Measurements from ENCODE around the gene PJA1.

PJA1 gene

DNA sequence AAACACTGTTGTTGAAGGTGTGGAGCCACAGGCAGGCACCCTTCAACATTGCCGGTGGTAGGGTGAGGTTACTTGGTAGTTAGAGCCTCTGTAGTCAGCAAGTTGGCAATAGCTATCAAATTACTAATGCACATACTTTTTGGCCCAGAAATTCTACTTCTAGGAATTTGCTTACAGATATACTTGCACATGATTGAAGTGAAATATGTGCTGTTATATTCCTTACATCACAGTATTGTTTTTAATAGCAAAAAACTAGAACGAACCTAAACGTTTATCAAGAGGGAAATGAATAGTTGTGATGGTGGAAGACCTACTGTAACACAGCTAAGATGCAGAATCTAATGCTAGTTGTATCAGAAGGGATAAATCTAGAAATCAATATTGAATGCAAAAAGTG lies 7.7 kb upstream of the PJA1 start:
- H3K9me3 ChIP-seq (ENCODE audit: insufficient read depth, low read length) = peaks cover 11% of the 10 kb centered on the region; the same call in 1 of the 2 replicates
- H3K27me3 ChIP-seq (ENCODE audit: insufficient read depth, insufficient read length) = no peaks in the 10 kb centered on the region
- TF ChIP-seq YY1 (IDR thresholded peaks at IDR 0.05; ENCODE audit: insufficient read depth, insufficient read length) = no peak
- no peak for TF ChIP-seq SUZ12 (IDR thresholded peaks at IDR 0.05; ENCODE audit: extremely low read depth, insufficient read depth, insufficient read length)
- TF ChIP-seq ZNF274 (IDR thresholded peaks at IDR 0.05; ENCODE audit: low read depth, low read length) = no peak
- no peaks in the 10 kb centered on the region for H3K4me1 ChIP-seq (ENCODE audit: insufficient read depth, insufficient read length)
- DNase-seq (ENCODE audit: low read depth, low spot score) = no peak
- H3K36me3 ChIP-seq (ENCODE audit: insufficient read depth, insufficient read length, low read length) = no peaks in the 10 kb centered on the region
- no peak overlapping the region for H3K4me3 ChIP-seq (ENCODE audit: insufficient read length, low read depth)
- no peak overlapping the region for H3K9ac ChIP-seq (ENCODE audit: insufficient read length, low read depth)

GRCh38 chrX:69170319-69170718 lies 5.1 kb upstream of the PJA1 start:
- H3K9ac ChIP-seq (ENCODE audit: insufficient read length, low read depth) = no peak overlapping the region
- no peak for DNase-seq (ENCODE audit: low read depth, low spot score)
- 0 out of 2 replicates have a peak, but pooled peaks cover 5% of the 10 kb centered on the region for H3K9me3 ChIP-seq (ENCODE audit: insufficient read depth, low read length)
- no peaks in the 10 kb centered on the region for H3K4me1 ChIP-seq (ENCODE audit: insufficient read depth, insufficient read length)
- no peaks in the 10 kb centered on the region for H3K27me3 ChIP-seq (ENCODE audit: insufficient read depth, insufficient read length)
- no peaks in the 10 kb centered on the region for H3K36me3 ChIP-seq (ENCODE audit: insufficient read depth, insufficient read length, low read length)
- TF ChIP-seq YY1 (IDR thresholded peaks at IDR 0.05; ENCODE audit: insufficient read depth, insufficient read length) (no peak), SUZ12 (IDR thresholded peaks at IDR 0.05; ENCODE audit: extremely low read depth, insufficient read depth, insufficient read length) (no peak), ZNF274 (IDR thresholded peaks at IDR 0.05; ENCODE audit: low read depth, low read length) (no peak)
- H3K4me3 ChIP-seq (ENCODE audit: insufficient read length, low read depth) = no peak overlapping the region

GRCh38 chrX:69163936-69164741 lies 1.1 kb downstream of the PJA1 start:
- Histone ChIP-seq H3K9me3 (ENCODE audit: insufficient read depth, low read length) (0 out of 2 replicates have a peak, but pooled peaks cover 5% of the 10 kb centered on the region), H3K4me3 (ENCODE audit: insufficient read length, low read depth) (peak overlapping the region; percentile 85), H3K36me3 (ENCODE audit: insufficient read depth, insufficient read length, low read length) (peaks cover 30% of the 10 kb centered on the region), H3K9ac (ENCODE audit: insufficient read length, low read depth) (peak overlapping the region; percentile 96), H3K4me1 (ENCODE audit: insufficient read depth, insufficient read length) (no peaks in the 10 kb centered on the region), H3K27me3 (ENCODE audit: insufficient read depth, insufficient read length) (no peaks in the 10 kb centered on the region)
- no peak for DNase-seq (ENCODE audit: low read depth, low spot score)
- no peak for TF ChIP-seq SUZ12 (IDR thresholded peaks at IDR 0.05; ENCODE audit: extremely low read depth, insufficient read depth, insufficient read length)
- TF ChIP-seq YY1 (IDR thresholded peaks at IDR 0.05; ENCODE audit: insufficient read depth, insufficient read length) = no peak
- TF ChIP-seq ZNF274 (IDR thresholded peaks at IDR 0.05; ENCODE audit: low read depth, low read length) = no peak

- no peak for TF ChIP-seq SUZ12 (IDR thresholded peaks at IDR 0.05; ENCODE audit: extremely low read depth, insufficient read depth, insufficient read length)
- no peak for TF ChIP-seq ZNF274 (IDR thresholded peaks at IDR 0.05; ENCODE audit: low read depth, low read length)
- no peak for TF ChIP-seq YY1 (IDR thresholded peaks at IDR 0.05; ENCODE audit: insufficient read depth, insufficient read length)
- no peak for DNase-seq (ENCODE audit: low read depth, low spot score)
- Histone ChIP-seq H3K36me3 (ENCODE audit: insufficient read depth, insufficient read length, low read length) (peaks cover 30% of the 10 kb centered on the region), H3K27me3 (ENCODE audit: insufficient read depth, insufficient read length) (no peaks in the 10 kb centered on the region), H3K4me1 (ENCODE audit: insufficient read depth, insufficient read length) (no peaks in the 10 kb centered on the region), H3K4me3 (ENCODE audit: insufficient read length, low read depth) (no peak overlapping the region), H3K9ac (ENCODE audit: insufficient read length, low read depth) (no peak overlapping the region), H3K9me3 (ENCODE audit: insufficient read depth, low read length) (no peaks in the 10 kb centered on the region)
These were observed 2.8 kb downstream of the PJA1 start for GRCh38 chrX:69162361-69162865.

- H3K27me3 ChIP-seq (ENCODE audit: insufficient read depth, insufficient read length) = no peaks in the 10 kb centered on the region
- DNase-seq (ENCODE audit: low read depth, low spot score) = no peak
These were observed 3.4 kb downstream of the PJA1 start for GRCh38 chrX:69161786-69162349.

GRCh38 chrX:69161371-69161770 lies 3.9 kb downstream of the PJA1 start:
- TF ChIP-seq YY1 (IDR thresholded peaks at IDR 0.05; ENCODE audit: insufficient read depth, insufficient read length) (no peak), SUZ12 (IDR thresholded peaks at IDR 0.05; ENCODE audit: extremely low read depth, insufficient read depth, insufficient read length) (no peak)
- Histone ChIP-seq H3K36me3 (ENCODE audit: insufficient read depth, insufficient read length, low read length) (peaks cover 30% of the 10 kb centered on the region), H3K9me3 (ENCODE audit: insufficient read depth, low read length) (no peaks in the 10 kb centered on the region), H3K27me3 (ENCODE audit: insufficient read depth, insufficient read length) (no peaks in the 10 kb centered on the region), H3K4me3 (ENCODE audit: insufficient read length, low read depth) (no peak overlapping the region), H3K4me1 (ENCODE audit: insufficient read depth, insufficient read length) (peaks cover 3% of the 10 kb centered on the region), H3K9ac (ENCODE audit: insufficient read length, low read depth) (no peak overlapping the region)
- DNase-seq (ENCODE audit: low read depth, low spot score) = no peak

More at GRCh38 chrX:69161786-69162349, 3.4 kb downstream of the PJA1 start:
- Histone ChIP-seq H3K9ac (ENCODE audit: insufficient read length, low read depth) (no peak overlapping the region), H3K36me3 (ENCODE audit: insufficient read depth, insufficient read length, low read length) (peaks cover 30% of the 10 kb centered on the region), H3K9me3 (ENCODE audit: insufficient read depth, low read length) (no peaks in the 10 kb centered on the region), H3K4me1 (ENCODE audit: insufficient read depth, insufficient read length) (no peaks in the 10 kb centered on the region), H3K4me3 (ENCODE audit: insufficient read length, low read depth) (no peak overlapping the region)
- no peak for TF ChIP-seq SUZ12 (IDR thresholded peaks at IDR 0.05; ENCODE audit: extremely low read depth, insufficient read depth, insufficient read length)

DNA sequence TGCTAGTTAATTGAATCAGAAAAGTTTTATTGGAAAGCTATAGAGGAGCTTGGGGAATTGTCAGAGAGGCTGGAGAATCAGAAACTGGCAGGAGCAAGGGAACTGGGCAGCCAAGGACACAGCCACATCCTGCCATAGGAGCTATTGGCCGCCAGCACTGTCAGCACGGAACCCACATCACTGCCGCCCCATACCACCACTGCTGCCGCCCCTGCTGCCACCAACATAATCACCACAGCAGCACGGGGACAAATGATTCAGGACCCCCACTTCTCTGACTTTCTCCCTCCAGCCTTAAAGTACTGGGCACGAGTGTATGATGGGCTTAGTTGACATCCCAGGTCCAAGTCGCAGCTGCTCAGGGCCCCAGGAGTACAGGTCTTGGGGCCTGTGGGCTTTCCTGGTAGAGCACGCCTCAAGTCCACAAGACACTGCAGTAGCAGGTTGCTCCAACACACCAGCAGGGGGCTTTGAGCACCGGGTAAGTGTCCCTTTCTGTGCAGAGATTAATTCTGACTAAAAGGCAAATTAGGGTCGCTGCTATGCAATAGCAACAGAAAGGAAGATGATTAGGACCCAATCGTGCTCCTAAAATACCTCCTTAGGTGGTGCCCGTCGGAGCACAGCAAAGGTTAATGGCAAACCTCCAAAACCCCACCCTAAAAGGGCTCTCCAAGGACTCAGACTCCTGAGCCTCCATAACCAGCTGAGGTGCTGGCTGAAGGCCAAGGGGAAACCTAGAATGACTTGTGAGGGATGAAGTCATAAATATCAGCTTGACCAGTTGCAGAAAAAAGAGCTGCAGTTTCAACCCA lies 6.9 kb downstream of the PJA1 start:
- Histone ChIP-seq H3K4me1 (ENCODE audit: insufficient read depth, insufficient read length) (peaks cover 12% of the 10 kb centered on the region), H3K4me3 (ENCODE audit: insufficient read length, low read depth) (no peak overlapping the region), H3K9me3 (ENCODE audit: insufficient read depth, low read length) (no peaks in the 10 kb centered on the region), H3K27me3 (ENCODE audit: insufficient read depth, insufficient read length) (no peaks in the 10 kb centered on the region), H3K9ac (ENCODE audit: insufficient read length, low read depth) (no peak overlapping the region), H3K36me3 (ENCODE audit: insufficient read depth, insufficient read length, low read length) (peaks cover 26% of the 10 kb centered on the region)
- TF ChIP-seq YY1 (IDR thresholded peaks at IDR 0.05; ENCODE audit: insufficient read depth, insufficient read length) = no peak
- TF ChIP-seq SUZ12 (IDR thresholded peaks at IDR 0.05; ENCODE audit: extremely low read depth, insufficient read depth, insufficient read length) = no peak
- TF ChIP-seq ZNF274 (IDR thresholded peaks at IDR 0.05; ENCODE audit: low read depth, low read length) = no peak
- DNase-seq (ENCODE audit: low read depth, low spot score) = no peak

All from NT2/D1 (cell line).